Caki2 (cell line): Measurements from ENCODE around the gene MSI2. TPM values are rescaled to one million over a fixed set of nuclear protein-coding genes. Genes with fewer than 3 reads are reported as not detected.
A peak's percentile ranks its signal among the peaks of the same experiment; 100 is the strongest.

Source experiments
- DNase-seq: peaks from one replicate; pipeline ENCODE4 v3.0.0-alpha.2; 2015; ENCODE audit warnings: low read depth
- in situ Hi-C: cut with HindIII; loops from 2 replicates; pipeline ENCODE4 v1.10.0; 2016; ENCODE audit warnings: low sequenced_read_pairs, low pct_unique_long_range_greater_than_20kb, mixed read lengths
- total RNA-seq: library from RNA; depleted of rRNA; stranded (reverse); fragments of >200 nt; shearing (Covaris generic); gene quantifications from 2 replicates; pipeline ENCODE4 v1.2.3, GENCODE V29; 2014; ENCODE audit warnings: low replicate concordance

Gene MSI2
- total RNA-seq, 1 experiment from 2014 or later, result 67.1 TPM

DNA sequence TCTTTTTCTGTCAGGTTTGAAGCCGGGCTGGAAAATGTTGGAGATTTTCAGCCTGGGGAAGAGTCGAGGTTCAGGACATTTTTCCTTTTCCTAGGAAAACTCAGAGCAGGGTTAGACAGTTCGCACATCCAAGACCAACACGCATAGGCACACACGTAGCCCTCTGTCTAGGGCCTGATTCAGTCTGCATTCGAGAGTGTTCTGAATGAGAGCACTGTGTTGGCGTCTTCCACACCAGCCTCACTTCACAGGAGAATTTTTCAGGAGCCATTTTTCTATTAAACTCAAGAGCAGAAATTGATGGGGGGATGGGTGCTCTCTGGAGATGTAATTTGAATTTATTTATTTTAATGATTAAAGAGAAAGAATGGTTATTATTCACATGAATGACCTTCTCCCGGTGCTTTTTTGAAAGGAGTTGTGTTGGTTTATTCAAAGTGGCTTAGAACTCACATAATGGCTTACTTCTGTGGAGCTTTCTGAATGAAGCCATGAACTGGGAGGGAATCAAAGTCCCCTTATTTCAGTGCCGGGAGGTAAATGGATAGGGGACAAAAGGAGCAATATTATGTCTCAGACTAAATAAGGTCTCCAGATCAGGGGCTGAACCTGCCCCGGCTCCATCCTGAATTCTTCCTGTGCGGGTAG, 294.5 kb downstream of the MSI2 start:
- in situ Hi-C loops, result no loop called here
- no peak for DNase-seq

- DNase-seq, result no peak
- in situ Hi-C loops, result no loop called here
Observed at GRCh38 chr17:57551321-57552079, 295.2 kb downstream of the MSI2 start.

GRCh38 chr17:57552114-57552624, 295.8 kb downstream of the MSI2 start:
- DNase-seq, result no peak

GRCh38 chr17:57553526-57553925, 297.2 kb downstream of the MSI2 start:
- no peak for DNase-seq
- in situ Hi-C loops, result no loop called here

More at GRCh38 chr17:57552114-57552624, 295.8 kb downstream of the MSI2 start:
- in situ Hi-C loops, result no loop called here

DNA sequence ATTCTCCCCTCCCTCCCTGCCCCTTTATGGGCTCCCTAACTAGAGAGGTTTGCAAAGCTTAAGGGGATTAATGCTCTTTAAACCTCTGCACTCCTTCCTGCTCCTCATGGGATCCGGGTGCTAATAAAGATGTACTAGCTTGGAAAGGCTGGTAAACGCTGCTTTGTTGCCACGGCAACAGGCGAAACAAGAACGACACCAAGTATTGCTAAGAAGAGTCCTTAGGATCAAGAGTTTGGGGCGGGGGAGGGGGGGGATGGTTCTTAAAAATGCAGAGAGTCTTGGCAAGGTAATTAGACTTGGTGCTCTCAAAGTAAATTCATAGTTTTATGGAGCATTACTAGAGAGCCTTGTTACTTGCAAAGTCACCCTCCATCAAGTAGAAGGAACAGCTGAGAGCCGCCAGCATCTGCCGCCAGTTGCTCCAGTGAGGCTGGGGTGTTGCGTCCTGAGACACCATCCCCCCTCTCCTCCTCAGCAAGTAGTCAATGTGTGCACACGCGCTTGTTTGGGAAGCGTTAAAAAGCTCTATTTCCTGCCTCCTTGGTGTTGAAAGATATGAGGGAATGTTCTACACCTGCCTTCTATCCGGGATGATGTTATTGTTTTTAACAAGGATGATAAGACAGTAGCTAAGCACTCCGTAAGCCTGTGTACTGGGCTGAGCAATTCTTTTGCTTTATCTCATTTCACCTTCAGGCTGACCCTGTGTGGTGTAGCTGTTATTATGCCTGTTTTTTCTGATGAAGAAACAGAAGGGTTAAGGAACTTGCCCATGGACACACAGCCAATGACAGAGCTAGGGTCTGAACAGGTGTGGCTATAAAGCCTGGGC, 297.9 kb downstream of the MSI2 start:
- in situ Hi-C loops, result no loop called here
- DNase-seq, result no peak

DNA sequence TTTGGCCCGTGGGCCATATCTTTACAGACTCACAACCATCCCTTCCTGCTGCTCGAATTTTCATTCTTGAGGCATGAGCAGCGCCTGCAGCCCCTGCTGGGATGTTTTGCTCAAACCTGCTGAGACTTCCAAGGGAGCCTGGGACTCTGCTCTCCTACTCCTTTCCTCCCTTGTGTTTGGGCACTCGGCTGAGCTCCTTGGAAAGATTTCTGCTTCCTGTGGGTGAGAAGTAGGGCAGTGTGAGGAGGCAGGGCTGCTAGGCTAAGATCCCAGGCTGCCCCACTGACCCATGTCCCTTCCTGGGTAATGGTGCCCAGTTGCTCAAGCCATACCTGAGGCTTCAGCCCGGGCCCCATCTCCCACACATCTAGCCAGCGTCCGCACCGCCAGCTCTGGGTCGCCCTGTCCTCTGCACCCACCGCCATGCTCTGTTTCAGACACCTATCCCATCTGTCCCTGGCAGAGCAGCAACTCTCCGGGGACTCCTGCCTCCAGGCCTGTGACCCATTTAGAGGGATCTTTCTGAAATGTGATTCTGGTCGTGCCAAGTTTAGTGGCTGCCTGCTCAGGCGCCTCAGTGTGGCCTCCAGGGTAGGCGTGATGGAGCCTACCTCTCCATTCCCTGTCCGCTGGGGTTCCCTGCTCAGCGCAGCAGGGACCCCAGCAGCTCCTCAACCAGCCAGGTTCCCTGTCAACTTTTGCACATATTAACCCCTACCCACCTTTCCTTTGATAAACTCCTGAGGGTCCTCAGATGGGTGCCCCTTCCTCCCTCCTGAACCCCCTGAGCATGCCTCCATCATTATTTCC, 298.7 kb downstream of the MSI2 start:
- in situ Hi-C loops, result no loop called here
- DNase-seq, result no peak

- no peak for DNase-seq
- in situ Hi-C loops, result no loop called here
Observed at GRCh38 chr17:57555636-57556175, 299.4 kb downstream of the MSI2 start.

- DNase-seq, result no peak
- in situ Hi-C loops, result no loop called here
Observed at GRCh38 chr17:57556320-57556719, 300.0 kb downstream of the MSI2 start.

DNA sequence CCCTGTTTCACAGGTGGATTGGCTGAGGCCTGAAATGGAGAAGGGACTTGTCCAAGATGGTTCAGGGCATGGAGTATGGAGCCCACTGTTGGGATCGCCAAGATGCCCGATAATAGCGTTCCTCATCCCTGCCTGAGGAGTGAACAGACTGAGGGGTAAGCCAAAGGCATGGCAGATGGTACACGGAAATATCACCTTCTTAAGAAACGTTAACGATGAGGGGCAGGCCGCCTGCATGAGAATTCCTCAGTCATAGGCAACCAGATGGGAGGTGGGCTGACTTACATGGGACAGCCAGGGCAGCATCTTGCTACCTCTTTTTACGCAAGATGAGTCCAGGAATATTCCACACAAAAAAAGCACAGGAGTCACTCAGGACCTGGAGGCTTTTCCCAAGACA, 300.7 kb downstream of the MSI2 start:
- no peak for DNase-seq
- in situ Hi-C loops, result no loop called here

DNA sequence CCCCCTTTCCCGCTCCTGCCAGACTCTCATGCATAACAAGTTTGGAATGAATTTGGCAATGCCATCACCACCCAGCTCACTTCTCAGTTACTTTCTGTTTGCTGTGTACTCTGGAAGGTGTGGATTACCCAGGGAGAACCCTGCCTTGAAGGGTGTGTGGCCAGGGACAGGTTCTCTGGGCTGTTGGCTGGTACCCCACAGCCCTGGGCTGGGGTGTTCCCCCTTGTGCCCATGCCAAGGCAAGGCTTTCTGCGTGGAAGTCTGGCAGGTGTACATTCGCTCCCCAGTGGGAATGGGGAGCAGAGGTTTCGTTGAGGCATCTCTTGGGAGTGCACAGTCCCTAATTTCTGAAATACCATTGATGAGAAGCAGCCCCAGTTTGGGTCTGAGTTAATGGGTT, 301.1 kb downstream of the MSI2 start:
- no peak for DNase-seq
- in situ Hi-C loops, result no loop called here

DNA sequence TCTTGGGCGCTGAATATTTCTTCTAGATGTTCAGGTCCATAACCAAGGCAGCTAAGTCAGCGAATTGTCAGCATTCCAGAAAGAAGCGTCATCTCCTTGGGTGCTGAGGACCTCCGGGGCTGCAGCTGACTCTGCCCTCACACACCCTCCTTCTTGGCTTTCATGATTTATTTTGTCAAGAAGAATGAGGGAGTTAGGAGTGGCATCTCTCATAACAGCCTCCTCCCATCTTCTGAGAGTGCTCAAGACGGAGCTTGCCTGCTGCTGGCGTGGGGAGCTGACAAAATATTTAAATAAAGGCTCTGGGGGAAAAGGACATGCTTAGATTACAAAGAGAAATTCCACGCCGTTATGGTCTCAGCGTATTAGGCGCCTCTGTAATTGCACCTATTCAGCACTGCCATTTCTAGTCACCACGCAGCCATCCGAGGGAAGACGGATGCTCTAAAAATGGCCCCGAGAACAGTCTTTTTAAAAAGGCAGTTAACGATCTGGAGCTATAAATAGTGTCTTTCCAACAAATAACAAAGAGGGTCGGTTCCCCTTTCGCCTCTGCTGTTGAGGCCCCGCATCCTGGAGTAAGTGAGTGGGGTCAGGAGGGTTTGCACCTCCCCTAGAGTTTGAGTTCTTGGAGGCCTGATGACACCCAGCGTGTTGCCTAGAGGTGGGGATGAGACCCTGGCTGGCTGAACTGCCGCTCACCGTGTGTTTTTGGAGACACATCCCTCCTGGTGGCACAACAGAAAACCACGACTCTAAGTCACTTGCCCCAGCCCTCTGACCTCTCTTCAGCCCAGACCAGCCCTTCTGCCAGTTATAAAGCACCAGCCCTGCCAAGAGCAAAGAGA, 301.7 kb downstream of the MSI2 start:
- in situ Hi-C loops, result no loop called here

GRCh38 chr17:57559226-57559625, 302.9 kb downstream of the MSI2 start:
- in situ Hi-C loops, result no loop called here

More for the DNA sequence above, 301.7 kb downstream of the MSI2 start:
- peak; percentile 79 for DNase-seq

GRCh38 chr17:57559634-57560318, 303.5 kb downstream of the MSI2 start:
- no peak for DNase-seq
- in situ Hi-C loops, result no loop called here

More at GRCh38 chr17:57559226-57559625, 302.9 kb downstream of the MSI2 start:
- DNase-seq, result no peak

DNA sequence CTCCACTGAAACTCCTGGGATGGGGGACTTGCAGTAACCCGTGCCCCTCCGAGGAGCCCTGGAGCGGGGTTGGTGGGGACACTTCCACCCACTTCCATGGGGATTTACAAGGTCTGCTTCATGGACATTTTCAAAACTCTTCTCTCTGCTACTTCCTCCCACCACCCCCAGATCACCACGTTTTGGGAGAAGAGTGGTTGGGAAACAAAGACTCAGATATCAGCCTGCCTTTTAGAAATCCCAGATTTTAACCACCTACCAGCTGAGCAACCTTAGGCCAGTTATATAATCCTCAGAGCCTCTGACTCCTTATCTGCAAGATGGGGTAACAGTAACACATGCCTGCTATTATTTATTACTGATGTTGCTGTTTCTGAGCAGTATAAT, 304.0 kb downstream of the MSI2 start:
- in situ Hi-C loops, result no loop called here
- no peak for DNase-seq

- no peak for DNase-seq
- in situ Hi-C loops, result no loop called here
Observed at GRCh38 chr17:57561072-57561861, 304.9 kb downstream of the MSI2 start.

GRCh38 chr17:57562184-57562698, 305.9 kb downstream of the MSI2 start:
- in situ Hi-C loops, result no loop called here

More at GRCh38 chr17:57562184-57562698, 305.9 kb downstream of the MSI2 start:
- DNase-seq, result no peak
